HepG2 (cell line): ENCODE data around the gene OR6S1. TPM values are rescaled to one million over a fixed set of nuclear protein-coding genes. Genes with fewer than 3 reads are reported as not detected.

Experiments
- ADNP ChIP-seq: sonication (generic); formaldehyde crosslinking; IDR thresholded peaks from 2 replicates; pipeline ENCODE4 v1.4.0; 2020; ENCODE audit warnings: missing genetic modification reagents
- ASH2L ChIP-seq: fragments of 300-600, 200-600 bp; sonication (generic); IDR thresholded peaks from 2 replicates; pipeline ENCODE4 v1.7.0; 2017; ENCODE audit warnings: low read depth, mild to moderate bottlenecking, moderate library complexity, mixed read lengths, low read length; ENCODE audit not compliant: insufficient read length
- ERF ChIP-seq: IDR thresholded peaks from 2 replicates; pipeline ENCODE4 v1.6.1; 2018; ENCODE audit warnings: missing biosample characterization, missing genetic modification reagents
- HES4 ChIP-seq: sonication (generic); formaldehyde crosslinking; IDR thresholded peaks from 2 replicates; pipeline ENCODE4 v1.9.0; 2021; ENCODE audit warnings: mild to moderate bottlenecking, missing genetic modification reagents, borderline replicate concordance
- HOXA5 ChIP-seq: sonication (generic); formaldehyde crosslinking; IDR thresholded peaks from 2 replicates; pipeline ENCODE4 v1.4.0; 2020; ENCODE audit warnings: missing genetic modification reagents
- KDM6A ChIP-seq: IDR thresholded peaks from 2 replicates; pipeline ENCODE4 v1.6.1; 2016; ENCODE audit warnings: low read depth
- MAF1 ChIP-seq: sonication (generic); formaldehyde crosslinking; IDR thresholded peaks from 2 replicates; pipeline ENCODE4 v1.5.0; 2020; ENCODE audit warnings: missing genetic modification reagents, borderline replicate concordance
- MED1 ChIP-seq: sonication (generic); formaldehyde crosslinking; IDR thresholded peaks from 2 replicates; pipeline ENCODE4 v1.4.0; 2020; ENCODE audit warnings: missing genetic modification reagents
- NFIC ChIP-seq: IDR thresholded peaks from 2 replicates; pipeline ENCODE4 v1.6.1; 2012; ENCODE audit warnings: mild to moderate bottlenecking, low read length, inconsistent platforms
- NFYB ChIP-seq: sonication (generic); formaldehyde crosslinking; IDR thresholded peaks from 2 replicates; pipeline ENCODE4 v1.4.0; 2020; ENCODE audit warnings: missing genetic modification reagents
- NRL ChIP-seq: sonication (generic); formaldehyde crosslinking; IDR thresholded peaks from 2 replicates; pipeline ENCODE4 v1.5.0; 2020; ENCODE audit warnings: missing genetic modification reagents, mild to moderate bottlenecking, moderate library complexity, borderline replicate concordance
- PHF8 ChIP-seq: sonication (generic); formaldehyde crosslinking; IDR thresholded peaks from 2 replicates; pipeline ENCODE4 v1.5.0; 2020; ENCODE audit warnings: missing genetic modification reagents
- PTBP1 ChIP-seq: fragments of 200-400 bp; formaldehyde crosslinking; IDR thresholded peaks from 2 replicates; pipeline ENCODE4 v1.6.1; 2018; ENCODE audit warnings: low read length, low read depth; ENCODE audit not compliant: poor library complexity, severe bottlenecking
- SAFB2 ChIP-seq: sonication (generic); formaldehyde crosslinking; IDR thresholded peaks from 2 replicates; pipeline ENCODE4 v1.5.1; 2020; ENCODE audit warnings: missing genetic modification reagents, low read depth, mild to moderate bottlenecking, borderline replicate concordance
- SMAD1 ChIP-seq: sonication (generic); formaldehyde crosslinking; IDR thresholded peaks from 2 replicates; pipeline ENCODE4 v1.4.0; 2020; ENCODE audit warnings: missing genetic modification reagents, low read depth, mild to moderate bottlenecking, borderline replicate concordance
- SNAI1 ChIP-seq: sonication (generic); formaldehyde crosslinking; IDR thresholded peaks from 2 replicates; pipeline ENCODE4 v1.5.0; 2020; ENCODE audit warnings: mild to moderate bottlenecking, missing genetic modification reagents, borderline replicate concordance
- TARDBP ChIP-seq: sonication (generic); formaldehyde crosslinking; IDR thresholded peaks from 2 replicates; pipeline ENCODE4 v1.8.0; 2022; ENCODE audit warnings: mild to moderate bottlenecking, missing genetic modification reagents
- ZKSCAN5 ChIP-seq: sonication (generic); formaldehyde crosslinking; IDR thresholded peaks from 2 replicates; pipeline ENCODE4 v1.5.1; 2020; ENCODE audit warnings: mild to moderate bottlenecking, missing genetic modification reagents
- ZNF33A ChIP-seq: sonication (generic); formaldehyde crosslinking; IDR thresholded peaks from 2 replicates; pipeline ENCODE4 v1.5.1; 2020; ENCODE audit warnings: missing genetic modification reagents, mild to moderate bottlenecking, moderate library complexity, borderline replicate concordance
- ZNF547 ChIP-seq: sonication (generic); formaldehyde crosslinking; IDR thresholded peaks from 2 replicates; pipeline ENCODE4 v1.5.1; 2020; ENCODE audit warnings: mild to moderate bottlenecking, missing genetic modification reagents
- ZNF605 ChIP-seq: sonication (generic); formaldehyde crosslinking; IDR thresholded peaks from 2 replicates; pipeline ENCODE4 v1.8.0; 2022; ENCODE audit warnings: mild to moderate bottlenecking, missing genetic modification reagents
- ZNF607 ChIP-seq: sonication (generic); formaldehyde crosslinking; IDR thresholded peaks from 2 replicates; pipeline ENCODE4 v1.5.1; 2020; ENCODE audit warnings: missing genetic modification reagents, mild to moderate bottlenecking, borderline replicate concordance
- ZNF674 ChIP-seq: sonication (generic); formaldehyde crosslinking; IDR thresholded peaks from 2 replicates; pipeline ENCODE4 v1.5.0; 2020; ENCODE audit warnings: low read depth, mild to moderate bottlenecking, missing genetic modification reagents
- ZNF780A ChIP-seq: sonication (generic); formaldehyde crosslinking; IDR thresholded peaks from 2 replicates; pipeline ENCODE4 v1.8.0; 2022; ENCODE audit warnings: mild to moderate bottlenecking, missing genetic modification reagents, moderate library complexity
- polyA plus RNA-seq, 8 experiments: library from polyadenylated mRNA; depleted of rRNA in 3 of 8; stranded (reverse) in 7 of 8; unstranded in 1 of 8; fragments of >200 nt; fragmentation: Illumina TruSeq in 4 of 8; extraction: Trizol in 4 of 8; gene quantifications; 2 replicates each; pipeline versions ENCODE4 v1.2.1 to v1.2.3, GENCODE V29; 2011 to 2016; ENCODE audit warnings: low read depth in 4 of 8, missing spikeins in 1 of 8, mixed read lengths in 1 of 8; ENCODE audit not compliant: insufficient read depth in 1 of 8
- total RNA-seq, 5 experiments: library from RNA; depleted of rRNA; stranded (reverse); fragments of >200 nt; fragmentation: Illumina TruSeq; extraction: Trizol; gene quantifications; 2 replicates each; pipeline ENCODE4 v1.2.3, GENCODE V29; 2016; ENCODE audit warnings: low read depth in 1 of 5
- TF ChIP-seq, protein P1 (sequence below): conservative IDR thresholded peaks from 2 replicates; pipeline ENCODE4 v1.6.1; 2018; ENCODE audit warnings: missing genetic modification reagents
- TF ChIP-seq, protein P2 (sequence below): sonication (generic); formaldehyde crosslinking; IDR thresholded peaks from 2 replicates; pipeline ENCODE4 v1.8.1; 2023; ENCODE audit warnings: mild to moderate bottlenecking, missing genetic modification reagents
- TF ChIP-seq, protein P3 (sequence below): sonication (generic); formaldehyde crosslinking; conservative IDR thresholded peaks from 2 replicates; pipeline ENCODE4 v1.4.0; 2020; ENCODE audit warnings: missing genetic modification reagents

Gene OR6S1
- total and polyA plus RNA-seq, 2 of the 13 experiments (the other 11 are each of a cell fraction or from before 2014, with no cell fraction given) = 0.09 TPM; not detected in 1

- TF ChIP-seq, protein P1, sequence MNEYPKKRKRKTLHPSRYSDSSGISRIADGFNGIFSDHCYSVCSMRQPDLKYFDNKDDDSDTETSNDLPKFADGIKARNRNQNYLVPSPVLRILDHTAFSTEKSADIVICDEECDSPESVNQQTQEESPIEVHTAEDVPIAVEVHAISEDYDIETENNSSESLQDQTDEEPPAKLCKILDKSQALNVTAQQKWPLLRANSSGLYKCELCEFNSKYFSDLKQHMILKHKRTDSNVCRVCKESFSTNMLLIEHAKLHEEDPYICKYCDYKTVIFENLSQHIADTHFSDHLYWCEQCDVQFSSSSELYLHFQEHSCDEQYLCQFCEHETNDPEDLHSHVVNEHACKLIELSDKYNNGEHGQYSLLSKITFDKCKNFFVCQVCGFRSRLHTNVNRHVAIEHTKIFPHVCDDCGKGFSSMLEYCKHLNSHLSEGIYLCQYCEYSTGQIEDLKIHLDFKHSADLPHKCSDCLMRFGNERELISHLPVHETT = 0 out of 2 replicates have a peak, but pooled peaks have one; percentile 38
- no peak for TF ChIP-seq KDM6A (CRISPR knock-in tag)
- no peak for TF ChIP-seq SAFB2 (CRISPR knock-in tag)
- TF ChIP-seq, protein P2, sequence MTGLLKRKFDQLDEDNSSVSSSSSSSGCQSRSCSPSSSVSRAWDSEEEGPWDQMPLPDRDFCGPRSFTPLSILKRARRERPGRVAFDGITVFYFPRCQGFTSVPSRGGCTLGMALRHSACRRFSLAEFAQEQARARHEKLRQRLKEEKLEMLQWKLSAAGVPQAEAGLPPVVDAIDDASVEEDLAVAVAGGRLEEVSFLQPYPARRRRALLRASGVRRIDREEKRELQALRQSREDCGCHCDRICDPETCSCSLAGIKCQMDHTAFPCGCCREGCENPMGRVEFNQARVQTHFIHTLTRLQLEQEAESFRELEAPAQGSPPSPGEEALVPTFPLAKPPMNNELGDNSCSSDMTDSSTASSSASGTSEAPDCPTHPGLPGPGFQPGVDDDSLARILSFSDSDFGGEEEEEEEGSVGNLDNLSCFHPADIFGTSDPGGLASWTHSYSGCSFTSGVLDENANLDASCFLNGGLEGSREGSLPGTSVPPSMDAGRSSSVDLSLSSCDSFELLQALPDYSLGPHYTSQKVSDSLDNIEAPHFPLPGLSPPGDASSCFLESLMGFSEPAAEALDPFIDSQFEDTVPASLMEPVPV (CRISPR knock-in tag) = no peak
- TF ChIP-seq MAF1 = no peak
- peak; percentile 45; the same call in 1 of the 2 replicates for TF ChIP-seq NFIC
- TF ChIP-seq, protein P3, sequence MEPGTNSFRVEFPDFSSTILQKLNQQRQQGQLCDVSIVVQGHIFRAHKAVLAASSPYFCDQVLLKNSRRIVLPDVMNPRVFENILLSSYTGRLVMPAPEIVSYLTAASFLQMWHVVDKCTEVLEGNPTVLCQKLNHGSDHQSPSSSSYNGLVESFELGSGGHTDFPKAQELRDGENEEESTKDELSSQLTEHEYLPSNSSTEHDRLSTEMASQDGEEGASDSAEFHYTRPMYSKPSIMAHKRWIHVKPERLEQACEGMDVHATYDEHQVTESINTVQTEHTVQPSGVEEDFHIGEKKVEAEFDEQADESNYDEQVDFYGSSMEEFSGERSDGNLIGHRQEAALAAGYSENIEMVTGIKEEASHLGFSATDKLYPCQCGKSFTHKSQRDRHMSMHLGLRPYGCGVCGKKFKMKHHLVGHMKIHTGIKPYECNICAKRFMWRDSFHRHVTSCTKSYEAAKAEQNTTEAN (CRISPR knock-in tag) = 0 out of 2 replicates have a peak, but pooled peaks have one; percentile 5
- TF ChIP-seq ZNF674 = no peak
- TF ChIP-seq ZNF547 (CRISPR knock-in tag) = no peak
- no peak for TF ChIP-seq NRL (CRISPR knock-in tag)
- TF ChIP-seq ZNF607 (CRISPR knock-in tag) = no peak
- TF ChIP-seq ZNF33A (CRISPR knock-in tag) = no peak
- TF ChIP-seq TARDBP (CRISPR knock-in tag) = peak; percentile 37; the same call in 1 of the 2 replicates
- 0 out of 2 replicates have a peak, but pooled peaks have one; percentile 27 for TF ChIP-seq HES4 (CRISPR knock-in tag)
- TF ChIP-seq ZNF605 = 0 out of 2 replicates have a peak, but pooled peaks have one; percentile 56
- TF ChIP-seq HOXA5 (CRISPR knock-in tag) = no peak
- no peak for TF ChIP-seq SMAD1 (CRISPR knock-in tag)
- 0 out of 2 replicates have a peak, but pooled peaks have one; percentile 4 for TF ChIP-seq SNAI1
- TF ChIP-seq NFYB (CRISPR knock-in tag) = no peak
- TF ChIP-seq ERF = no peak; the same call in 1 of the 2 replicates
- no peak for TF ChIP-seq ADNP (CRISPR knock-in tag)
- TF ChIP-seq MED1 (CRISPR knock-in tag) = no peak; the same call in 1 of the 2 replicates
- TF ChIP-seq ASH2L = peak; percentile 57
- TF ChIP-seq PTBP1 = no peak
- no peak for TF ChIP-seq ZKSCAN5 (CRISPR knock-in tag)
- peak; percentile 44; the same call in 1 of the 2 replicates for TF ChIP-seq PHF8 (CRISPR knock-in tag)
- no peak; the same call in 1 of the 2 replicates for TF ChIP-seq ZNF780A (CRISPR knock-in tag)
Observed at GRCh38 chr14:20631023-20631879, 10.2 kb downstream of the OR6S1 start (continued).
